Measurements from ENCODE around the gene TFRC.

TFRC gene

GRCh38 chr3:196012941-196013476, 68.9 kb downstream of the TFRC start:
- Histone ChIP-seq H3K4me3 (ENCODE audit: severe bottlenecking) (no peak overlapping the region), H3K27ac (ENCODE audit: poor library complexity, severe bottlenecking) (no peak overlapping the region), H3K4me1 (ENCODE audit: insufficient read depth, poor library complexity, severe bottlenecking) (peaks cover 2% of the 10 kb centered on the region), H3K36me3 (ENCODE audit: low read depth) (no peaks in the 10 kb centered on the region), H3K27me3 (ENCODE audit: insufficient read depth, poor library complexity, severe bottlenecking) (no peaks in the 10 kb centered on the region), H3K9me3 (ENCODE audit: severe bottlenecking) (no peaks in the 10 kb centered on the region)
- no peak for TF ChIP-seq CTCF (IDR thresholded peaks at IDR 0.05; ENCODE audit: poor library complexity, severe bottlenecking)
- no peak for DNase-seq (ENCODE audit: low spot score)
- no peak for ATAC-seq (ENCODE audit: low read depth)

GRCh38 chr3:196012481-196012880, 69.4 kb downstream of the TFRC start:
- Histone ChIP-seq H3K4me1 (ENCODE audit: insufficient read depth, poor library complexity, severe bottlenecking) (peaks cover 2% of the 10 kb centered on the region), H3K9me3 (ENCODE audit: severe bottlenecking) (no peaks in the 10 kb centered on the region), H3K36me3 (ENCODE audit: low read depth) (no peaks in the 10 kb centered on the region), H3K27me3 (ENCODE audit: insufficient read depth, poor library complexity, severe bottlenecking) (no peaks in the 10 kb centered on the region), H3K27ac (ENCODE audit: poor library complexity, severe bottlenecking) (no peak overlapping the region), H3K4me3 (ENCODE audit: severe bottlenecking) (no peak overlapping the region)
- no peak for TF ChIP-seq CTCF (IDR thresholded peaks at IDR 0.05; ENCODE audit: poor library complexity, severe bottlenecking)
- peak; percentile 49; the same call in 2 of the 3 replicates for ATAC-seq (ENCODE audit: low read depth)
- DNase-seq (ENCODE audit: low spot score), result no peak

GRCh38 chr3:196009456-196009855, 72.4 kb downstream of the TFRC start:
- TF ChIP-seq CTCF (IDR thresholded peaks at IDR 0.05; ENCODE audit: poor library complexity, severe bottlenecking), result no peak
- Histone ChIP-seq H3K27ac (ENCODE audit: poor library complexity, severe bottlenecking) (no peak overlapping the region), H3K4me1 (ENCODE audit: insufficient read depth, poor library complexity, severe bottlenecking) (no peaks in the 10 kb centered on the region), H3K27me3 (ENCODE audit: insufficient read depth, poor library complexity, severe bottlenecking) (no peaks in the 10 kb centered on the region), H3K9me3 (ENCODE audit: severe bottlenecking) (no peaks in the 10 kb centered on the region), H3K4me3 (ENCODE audit: severe bottlenecking) (no peak overlapping the region), H3K36me3 (ENCODE audit: low read depth) (no peaks in the 10 kb centered on the region)
- DNase-seq (ENCODE audit: low spot score), result no peak
- ATAC-seq (ENCODE audit: low read depth), result no peak

GRCh38 chr3:196008929-196009328, 73.0 kb downstream of the TFRC start:
- DNase-seq (ENCODE audit: low spot score) (no peak), ATAC-seq (ENCODE audit: low read depth) (no peak)
- Histone ChIP-seq H3K9me3 (ENCODE audit: severe bottlenecking) (no peaks in the 10 kb centered on the region), H3K36me3 (ENCODE audit: low read depth) (no peaks in the 10 kb centered on the region), H3K27ac (ENCODE audit: poor library complexity, severe bottlenecking) (no peak overlapping the region), H3K27me3 (ENCODE audit: insufficient read depth, poor library complexity, severe bottlenecking) (no peaks in the 10 kb centered on the region), H3K4me1 (ENCODE audit: insufficient read depth, poor library complexity, severe bottlenecking) (no peaks in the 10 kb centered on the region), H3K4me3 (ENCODE audit: severe bottlenecking) (no peak overlapping the region)
- no peak for TF ChIP-seq CTCF (IDR thresholded peaks at IDR 0.05; ENCODE audit: poor library complexity, severe bottlenecking)

GRCh38 chr3:196008387-196008786, 73.5 kb downstream of the TFRC start:
- DNase-seq (ENCODE audit: low spot score) (no peak), ATAC-seq (ENCODE audit: low read depth) (no peak)
- Histone ChIP-seq H3K9me3 (ENCODE audit: severe bottlenecking) (no peaks in the 10 kb centered on the region), H3K27ac (ENCODE audit: poor library complexity, severe bottlenecking) (no peak overlapping the region), H3K4me3 (ENCODE audit: severe bottlenecking) (no peak overlapping the region), H3K36me3 (ENCODE audit: low read depth) (no peaks in the 10 kb centered on the region), H3K27me3 (ENCODE audit: insufficient read depth, poor library complexity, severe bottlenecking) (no peaks in the 10 kb centered on the region), H3K4me1 (ENCODE audit: insufficient read depth, poor library complexity, severe bottlenecking) (no peaks in the 10 kb centered on the region)
- TF ChIP-seq CTCF (IDR thresholded peaks at IDR 0.05; ENCODE audit: poor library complexity, severe bottlenecking), result no peak
